COLO668 (cell line): Measurements from ENCODE around the gene SWSAP1.

Source experiments
- DNase-seq: peaks from one replicate; lab custom pipeline; 2025; ENCODE audit not compliant: unreplicated experiment; lab: John Stamatoyannopoulos, UW

Gene SWSAP1

GRCh38 chr19:11408591-11408990, 34.1 kb downstream of the SWSAP1 start:
- DNase-seq, result no peak

GRCh38 chr19:11410682-11411081, 36.2 kb downstream of the SWSAP1 start:
- DNase-seq, result no peak

DNA sequence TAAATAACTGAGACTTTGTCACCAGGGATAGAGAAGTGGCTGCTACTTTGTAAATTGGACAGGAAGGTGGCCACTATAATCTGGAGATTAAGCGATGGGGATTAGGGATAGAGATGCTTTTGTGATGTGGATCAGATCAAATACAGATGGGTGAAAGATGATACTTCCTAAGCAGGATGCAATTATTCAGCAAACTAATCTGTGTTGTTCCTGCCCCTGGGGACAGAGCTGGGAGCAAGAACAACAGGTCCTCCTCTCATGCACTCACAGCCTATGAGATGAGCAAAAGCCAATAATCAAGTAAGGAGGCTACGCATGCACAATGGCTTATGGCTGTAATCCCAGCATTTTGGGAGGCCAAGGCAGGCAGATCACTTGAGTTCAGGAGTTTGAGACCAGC, 40.1 kb downstream of the SWSAP1 start:
- DNase-seq, result peak; percentile 21

DNA sequence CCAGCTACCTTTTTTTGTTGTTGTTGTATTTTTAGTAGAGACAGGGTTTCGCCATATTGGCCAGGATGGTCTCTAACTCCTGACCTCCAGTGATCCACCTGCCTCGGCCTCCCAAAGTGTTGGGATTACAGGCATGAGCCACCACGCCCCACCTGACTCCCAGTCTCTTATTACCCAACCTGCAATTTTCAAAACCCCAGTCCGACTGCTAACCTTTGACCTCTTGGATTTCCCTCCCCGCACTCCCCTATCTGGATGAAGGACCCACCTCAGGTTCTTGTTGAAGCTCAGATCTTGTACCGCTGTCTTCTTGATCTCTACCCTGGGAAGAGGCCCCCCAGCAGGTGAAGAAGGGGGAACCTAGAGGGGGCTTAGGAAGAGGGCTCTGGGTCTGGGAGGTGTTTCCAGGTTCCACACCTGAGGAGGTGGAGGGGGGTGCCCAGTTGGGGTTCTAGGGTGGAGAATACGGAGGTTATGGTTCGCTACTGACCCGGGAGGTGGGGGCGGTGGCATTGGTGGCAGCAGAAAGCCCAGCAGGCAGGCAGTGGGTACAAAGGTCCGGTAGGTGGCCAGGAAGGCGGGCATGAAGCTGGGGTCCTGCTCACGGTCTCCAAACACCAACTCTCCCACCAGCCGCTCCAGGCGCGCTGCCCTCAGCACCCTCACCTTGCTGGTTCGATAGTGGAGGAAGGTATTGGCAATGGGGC, 42.0 kb downstream of the SWSAP1 start:
- DNase-seq, result no peak

GRCh38 chr19:11418094-11418548, 43.7 kb downstream of the SWSAP1 start:
- DNase-seq, result peak; percentile 76

DNA sequence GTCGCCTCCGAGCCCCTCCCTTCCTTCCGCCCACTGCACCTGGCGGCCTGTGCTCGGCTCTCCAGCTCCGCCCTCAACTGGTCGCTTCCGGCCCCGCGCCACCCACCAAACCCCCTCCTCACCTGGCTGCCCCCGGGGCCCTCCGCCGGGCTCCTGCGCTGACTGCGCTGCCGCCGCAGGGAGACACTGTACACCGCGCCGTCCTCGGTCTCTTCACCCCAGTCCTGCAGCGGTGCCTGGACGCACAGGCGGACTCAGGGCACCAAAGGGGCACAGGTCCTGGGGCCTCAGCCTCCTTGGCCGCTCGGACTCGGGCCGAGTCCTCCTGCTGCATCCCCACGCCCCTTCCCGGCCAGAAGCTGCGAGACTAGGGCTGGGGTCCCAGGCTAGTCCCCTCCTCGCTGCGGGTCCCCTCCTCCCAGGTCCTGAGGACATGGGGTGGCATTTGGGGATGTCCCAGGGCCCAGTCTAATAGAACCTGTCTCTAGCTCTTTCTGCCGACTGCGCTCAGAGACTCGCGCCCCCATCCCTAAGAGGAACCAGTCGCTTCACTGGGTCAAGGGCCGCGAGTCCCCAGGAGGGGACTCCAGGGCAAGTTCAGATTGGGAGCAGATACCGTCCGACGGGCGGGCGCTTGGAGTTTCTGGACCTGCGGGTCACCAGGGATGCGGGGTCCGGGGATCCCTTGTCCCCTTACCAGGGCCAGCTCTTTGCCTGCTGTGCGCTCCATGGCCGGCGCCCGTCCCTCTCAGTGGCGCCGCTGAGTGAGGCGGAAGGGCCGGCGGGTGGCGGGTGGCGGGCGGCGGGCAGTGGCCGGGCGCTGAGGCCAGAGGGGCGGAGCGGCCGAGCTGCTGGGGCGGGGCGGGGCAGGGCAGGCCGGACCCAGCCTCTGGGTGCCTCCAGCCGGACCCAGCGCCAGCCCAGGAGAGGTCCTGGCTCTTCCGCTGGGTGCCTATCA, 44.4 kb downstream of the SWSAP1 start, which contains the start of gene RGL3:
RGL3 (minus strand) TSS at position 766 of the 958 bp plus-strand sequence; CDS start at position 730, 36 bp downstream.
- peak; percentile 90 for DNase-seq

DNA sequence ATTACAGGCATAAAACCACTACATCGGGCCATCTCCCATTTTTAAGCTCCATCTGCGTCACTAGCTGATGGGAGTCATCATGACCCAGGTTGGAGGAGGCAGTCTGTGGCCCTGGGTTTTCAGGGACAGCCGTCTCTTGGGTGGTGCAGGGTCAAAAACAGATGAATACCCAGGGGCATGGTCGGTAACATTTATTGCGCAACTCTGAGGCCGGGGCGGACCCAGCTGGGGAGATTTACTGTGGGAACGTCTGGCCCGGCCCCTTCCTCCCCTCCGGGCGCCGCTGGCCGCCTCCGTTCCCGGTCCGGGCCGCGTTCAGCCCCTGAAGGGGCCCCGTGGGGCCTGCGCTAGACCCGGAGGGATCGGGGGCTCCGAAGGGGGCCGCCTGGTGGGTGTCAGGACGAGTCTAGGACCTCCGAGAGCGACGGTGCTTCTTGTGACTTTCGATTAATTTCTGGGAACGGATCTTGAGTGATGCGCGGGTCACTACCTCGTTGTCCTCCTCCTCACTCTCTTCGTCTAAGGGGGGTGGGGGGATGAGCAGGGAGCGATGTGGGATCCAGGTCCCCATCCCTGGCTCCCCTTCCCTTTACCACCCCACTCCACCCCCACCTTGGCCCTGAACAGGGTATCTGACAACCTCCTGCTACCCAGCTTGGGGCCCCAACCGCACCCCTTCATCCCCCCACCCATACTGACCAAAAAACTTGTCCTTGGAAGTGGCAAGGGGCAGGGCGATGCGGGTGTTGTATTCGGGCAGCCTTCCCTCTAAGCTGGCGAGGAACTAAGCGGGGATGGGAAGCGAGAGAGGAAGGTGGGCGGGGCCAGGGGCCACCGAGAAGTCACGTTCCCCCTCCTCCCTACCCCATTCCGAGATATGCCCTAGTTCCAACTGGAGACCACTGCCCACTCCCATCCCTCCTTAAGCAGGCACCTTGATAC, 46.2 kb downstream of the SWSAP1 start:
- peak; percentile 60 for DNase-seq

- DNase-seq, result peak; percentile 66
Measured at GRCh38 chr19:11421371-11422098, 47.1 kb downstream of the SWSAP1 start.

DNA sequence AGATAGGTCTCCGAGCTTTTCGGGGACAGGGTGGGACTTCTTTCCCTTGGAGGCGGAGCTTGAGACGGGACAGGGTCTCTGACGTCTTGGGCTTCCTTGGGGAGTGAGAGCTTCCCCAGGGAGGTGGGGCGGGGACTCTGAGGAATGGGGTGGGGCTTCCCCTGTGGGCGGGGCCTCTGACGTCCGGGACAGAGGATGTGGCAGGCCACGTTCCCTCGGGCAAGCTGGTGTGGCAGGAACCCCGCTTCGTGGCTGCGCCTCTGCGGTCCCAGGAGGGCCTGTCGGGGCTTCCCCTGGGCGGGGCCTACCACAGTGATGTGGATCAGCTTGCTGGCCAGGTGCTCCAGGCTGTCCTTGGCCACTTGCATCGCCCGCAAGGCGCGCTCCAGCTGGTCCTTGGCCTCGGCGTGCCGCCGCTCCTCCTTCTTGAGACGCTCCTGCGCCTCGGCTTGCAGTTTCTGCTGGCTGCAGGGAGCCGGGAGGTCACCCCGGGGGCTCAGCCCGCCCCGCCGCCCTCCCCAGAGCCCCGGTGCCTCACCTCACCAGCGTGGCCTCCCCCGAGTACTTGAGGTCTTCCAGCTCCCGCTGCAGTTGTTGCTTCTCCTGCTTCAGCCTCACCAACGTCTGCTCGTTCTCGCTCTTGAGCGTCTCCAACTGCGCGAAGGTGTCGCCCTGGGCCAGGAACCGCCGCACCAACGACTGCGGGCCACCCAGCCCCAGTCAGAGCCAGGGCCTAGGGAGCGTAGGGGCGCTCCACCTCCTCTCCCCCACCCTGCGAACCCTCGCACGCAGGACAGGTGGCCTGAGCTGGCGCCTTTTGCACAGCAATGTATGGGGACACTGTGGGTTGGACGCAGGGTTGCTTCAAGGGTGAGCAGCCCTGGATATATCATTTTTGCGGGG, 47.9 kb downstream of the SWSAP1 start:
- peak; percentile 86 for DNase-seq

GRCh38 chr19:11423164-11423790, 48.8 kb downstream of the SWSAP1 start:
- DNase-seq, result no peak

- no peak for DNase-seq
Measured at GRCh38 chr19:11423791-11424181, 49.3 kb downstream of the SWSAP1 start.
